Neural crest cell (in vitro differentiated cells): ENCODE results near the gene ERF. TPM values are rescaled to one million over a fixed set of nuclear protein-coding genes. Genes with fewer than 3 reads are reported as not detected.
A peak's percentile ranks its signal among the peaks of the same experiment; 100 is the strongest.

Experiments used
- DNase-seq: peaks from one replicate; pipeline ENCODE4 v3.0.0; 2021; ENCODE audit warnings: low read depth, mixed read lengths, low spot score
- H3K27ac Mint-ChIP-seq: one replicate; pipeline ENCODE4 v1.8.0; 2021; ENCODE audit warnings: mild to moderate bottlenecking, mixed read lengths; ENCODE audit not compliant: unreplicated experiment
- H3K27me3 Mint-ChIP-seq: 2 replicates; pipeline ENCODE4 v1.8.0; 2021; ENCODE audit warnings: low read depth, mild to moderate bottlenecking, mixed read lengths
- H3K36me3 Mint-ChIP-seq: 2 replicates; pipeline ENCODE4 v1.8.0; 2021; ENCODE audit warnings: low read depth, mild to moderate bottlenecking, mixed read lengths
- H3K4me1 Mint-ChIP-seq: 2 replicates; pipeline ENCODE4 v1.8.0; 2021; ENCODE audit warnings: mixed read lengths
- H3K4me3 Mint-ChIP-seq: one replicate; pipeline ENCODE4 v1.8.0; 2021; ENCODE audit warnings: mild to moderate bottlenecking, mixed read lengths
- H3K9me3 Mint-ChIP-seq: 2 replicates; pipeline ENCODE4 v1.8.0; 2021; ENCODE audit warnings: mixed read lengths
- total RNA-seq: library from RNA; stranded (reverse); gene quantifications from 2 replicates; pipeline ENCODE4 v1.2.1, GENCODE V29; 2021
- TF ChIP-seq, protein P1 (sequence below): fragments of 200-600 bp; sonication (generic); conservative IDR thresholded peaks from 2 replicates; pipeline ENCODE4 v1.5.0; 2021; ENCODE audit warnings: antibody characterized with exemption, mild to moderate bottlenecking

Gene ERF
- total RNA-seq, 1 donor from 2014 or later, result 102 TPM

DNA sequence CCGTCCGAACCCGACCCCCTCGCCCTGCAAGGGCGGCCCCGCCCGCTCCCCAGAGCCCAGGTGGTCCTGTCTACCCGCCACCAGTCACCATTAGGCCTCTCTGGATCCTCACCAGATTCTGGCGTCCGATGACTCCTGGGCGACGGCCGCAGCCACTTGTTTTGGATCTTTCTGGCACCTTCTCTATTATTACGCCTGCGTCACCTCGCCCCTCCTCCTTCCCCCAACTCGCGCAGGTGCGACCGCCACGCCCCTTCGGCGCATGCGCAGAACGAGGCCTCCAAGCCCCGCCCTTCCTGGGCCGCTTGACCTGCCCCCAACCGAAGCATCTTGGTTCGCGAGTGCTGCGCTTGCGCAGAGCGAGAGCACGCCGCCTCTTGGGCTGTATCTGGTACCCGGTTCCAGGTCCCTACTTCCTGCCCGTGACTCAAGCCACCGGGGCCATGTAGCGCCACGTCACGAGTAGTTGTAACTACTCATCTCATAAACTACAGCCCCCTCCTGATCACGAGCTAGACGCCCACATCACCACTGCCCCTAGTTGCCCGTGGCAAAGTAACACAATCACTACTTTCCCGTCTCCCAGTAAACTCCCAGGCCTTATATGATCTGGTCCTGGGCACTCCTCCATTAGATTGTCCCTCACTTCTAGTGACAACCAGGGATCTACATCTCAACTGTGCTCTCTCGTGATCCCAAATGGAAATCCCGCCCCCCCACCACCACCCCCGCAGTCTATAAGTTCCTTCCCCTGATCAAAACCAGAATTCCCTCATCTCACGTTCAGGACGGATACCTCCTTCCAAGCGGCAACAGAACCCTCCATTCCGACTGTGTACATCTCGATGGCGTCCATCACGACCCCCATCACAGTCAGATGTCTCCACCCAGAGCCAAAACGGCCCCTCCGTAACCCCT lies 37.1 kb downstream of the ERF start, which contains the start of gene DEDD2:
Gene DEDD2 (minus strand): TSS at position 158 of the 918 bp plus-strand sequence. CDS start 670 bp downstream, outside the sequence.
- Mint-ChIP-seq H3K27ac (peak within 1 kb of the TSS; percentile 98), H3K27me3 (no peaks in the 10 kb centered on the region), H3K4me3 (peak within 1 kb of the TSS; percentile 94), H3K9me3 (no peaks in the 10 kb centered on the region), H3K4me1 (peaks cover 45% of the 10 kb centered on the region), H3K36me3 (no peaks in the 10 kb centered on the region)
- peak; percentile 98 for DNase-seq
- TF ChIP-seq, protein P1, sequence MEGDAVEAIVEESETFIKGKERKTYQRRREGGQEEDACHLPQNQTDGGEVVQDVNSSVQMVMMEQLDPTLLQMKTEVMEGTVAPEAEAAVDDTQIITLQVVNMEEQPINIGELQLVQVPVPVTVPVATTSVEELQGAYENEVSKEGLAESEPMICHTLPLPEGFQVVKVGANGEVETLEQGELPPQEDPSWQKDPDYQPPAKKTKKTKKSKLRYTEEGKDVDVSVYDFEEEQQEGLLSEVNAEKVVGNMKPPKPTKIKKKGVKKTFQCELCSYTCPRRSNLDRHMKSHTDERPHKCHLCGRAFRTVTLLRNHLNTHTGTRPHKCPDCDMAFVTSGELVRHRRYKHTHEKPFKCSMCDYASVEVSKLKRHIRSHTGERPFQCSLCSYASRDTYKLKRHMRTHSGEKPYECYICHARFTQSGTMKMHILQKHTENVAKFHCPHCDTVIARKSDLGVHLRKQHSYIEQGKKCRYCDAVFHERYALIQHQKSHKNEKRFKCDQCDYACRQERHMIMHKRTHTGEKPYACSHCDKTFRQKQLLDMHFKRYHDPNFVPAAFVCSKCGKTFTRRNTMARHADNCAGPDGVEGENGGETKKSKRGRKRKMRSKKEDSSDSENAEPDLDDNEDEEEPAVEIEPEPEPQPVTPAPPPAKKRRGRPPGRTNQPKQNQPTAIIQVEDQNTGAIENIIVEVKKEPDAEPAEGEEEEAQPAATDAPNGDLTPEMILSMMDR, result no peak

DNA sequence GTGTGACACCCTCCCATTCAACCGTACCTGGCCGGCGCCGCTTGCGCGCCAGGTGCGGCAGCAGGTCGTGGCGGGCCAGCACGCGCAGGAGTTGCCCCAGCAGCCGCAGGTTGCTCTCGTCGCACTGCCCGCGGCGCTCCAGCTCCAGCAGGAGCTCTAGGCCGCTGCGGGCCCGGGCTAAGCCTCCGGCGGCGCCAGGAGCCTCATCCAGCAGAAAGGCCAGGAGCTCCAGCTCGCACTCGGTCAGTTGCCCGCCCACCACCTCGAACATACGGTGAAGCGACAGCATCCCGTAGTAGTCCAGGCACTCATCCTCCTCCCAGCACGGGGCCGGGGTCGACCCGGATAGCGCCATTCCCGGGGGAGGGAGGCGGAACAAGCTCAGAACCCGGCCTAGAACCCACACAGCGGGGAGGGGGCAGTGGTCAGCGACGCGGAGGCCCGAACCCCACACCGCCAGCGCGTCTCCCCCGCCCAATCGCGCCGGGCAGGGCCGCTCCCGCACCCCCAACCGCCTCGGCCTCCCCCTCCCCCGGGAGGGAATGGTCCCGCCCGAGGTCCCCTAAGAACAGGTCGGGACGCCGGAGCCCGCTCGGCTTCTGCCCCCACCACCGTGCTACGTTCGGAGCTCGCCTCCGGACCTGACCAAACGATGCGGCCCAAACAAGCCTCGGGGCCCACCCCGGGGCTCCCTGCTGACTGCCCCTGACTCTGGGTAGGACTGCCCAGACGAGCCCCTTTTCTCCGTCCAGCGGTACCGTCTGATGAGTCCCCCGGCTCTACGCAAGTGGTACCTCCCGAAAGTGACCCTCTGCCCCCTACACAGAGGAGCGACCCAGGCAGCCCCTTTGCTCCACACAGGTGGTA lies 38.0 kb downstream of the ERF start:
- Mint-ChIP-seq H3K27me3 (no peaks in the 10 kb centered on the region), H3K4me1 (peaks cover 43% of the 10 kb centered on the region), H3K4me3 (peak overlapping the region; percentile 94), H3K36me3 (no peaks in the 10 kb centered on the region), H3K9me3 (no peaks in the 10 kb centered on the region), H3K27ac (peak overlapping the region; percentile 98)
- TF ChIP-seq, protein P1, result no peak
- peak; percentile 46 for DNase-seq

DNA sequence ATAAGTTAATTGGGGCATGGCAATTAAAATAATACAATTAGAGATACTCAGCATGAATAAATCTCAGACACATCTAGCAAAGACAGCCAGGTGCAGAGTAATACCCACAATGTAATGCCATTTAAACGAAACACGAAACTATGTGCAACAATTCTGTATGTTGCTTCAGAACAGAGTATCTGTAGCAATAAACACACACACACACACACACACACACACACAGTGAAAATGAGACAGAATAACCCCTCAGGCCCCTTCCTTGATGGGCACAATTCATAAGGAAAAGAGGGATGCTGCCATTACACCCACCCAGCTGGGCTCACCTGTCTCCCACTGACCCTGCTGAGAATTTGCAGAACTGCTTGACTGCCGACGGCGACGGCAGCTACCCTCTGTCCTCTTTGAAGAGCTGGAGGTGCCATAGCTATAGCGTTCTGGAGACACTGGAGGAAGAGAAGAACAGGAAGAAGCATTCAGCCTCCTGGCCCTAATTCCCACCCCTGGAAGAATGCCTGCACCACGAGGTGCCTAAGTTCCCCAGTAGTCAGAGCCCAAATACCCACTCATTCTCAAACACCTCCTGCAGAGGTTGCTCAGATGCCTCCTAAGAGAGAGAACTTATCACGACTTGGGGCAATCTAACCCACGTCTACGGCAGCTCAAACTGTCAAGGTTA lies 40.0 kb downstream of the ERF start:
- TF ChIP-seq, protein P1, result no peak
- peaks cover 31% of the 10 kb centered on the region for H3K4me1 Mint-ChIP-seq
- H3K27me3 Mint-ChIP-seq, result no peaks in the 10 kb centered on the region
- no peaks in the 10 kb centered on the region for H3K9me3 Mint-ChIP-seq
- H3K4me3 Mint-ChIP-seq, result peak overlapping the region; percentile 94
- no peak for DNase-seq
- H3K36me3 Mint-ChIP-seq, result peaks cover 2% of the 10 kb centered on the region
- no peak overlapping the region for H3K27ac Mint-ChIP-seq

DNA sequence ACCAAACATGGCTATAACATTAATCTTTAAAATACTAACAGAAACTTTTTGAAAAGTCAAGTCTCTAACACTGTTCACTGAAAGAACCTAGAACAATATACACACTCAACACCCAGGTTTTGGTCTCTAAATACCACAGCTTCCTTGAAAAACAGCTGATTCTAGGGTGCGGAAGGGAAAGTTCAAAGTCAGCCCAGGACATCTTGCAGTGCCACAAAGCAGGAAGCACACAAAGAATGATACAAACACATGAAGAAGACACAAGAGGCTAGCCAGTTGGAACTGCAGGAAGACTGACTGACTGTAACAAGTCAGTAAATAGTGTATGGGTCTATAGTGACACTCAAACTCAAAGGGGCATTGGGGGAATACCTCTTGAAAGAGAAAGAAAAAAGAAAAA lies 42.0 kb downstream of the ERF start:
- Mint-ChIP-seq H3K4me3 (no peak overlapping the region), H3K27ac (no peak overlapping the region), H3K36me3 (peaks cover 4% of the 10 kb centered on the region), H3K27me3 (no peaks in the 10 kb centered on the region), H3K4me1 (peaks cover 16% of the 10 kb centered on the region), H3K9me3 (no peaks in the 10 kb centered on the region)
- no peak for DNase-seq
- TF ChIP-seq, protein P1, result no peak

DNA sequence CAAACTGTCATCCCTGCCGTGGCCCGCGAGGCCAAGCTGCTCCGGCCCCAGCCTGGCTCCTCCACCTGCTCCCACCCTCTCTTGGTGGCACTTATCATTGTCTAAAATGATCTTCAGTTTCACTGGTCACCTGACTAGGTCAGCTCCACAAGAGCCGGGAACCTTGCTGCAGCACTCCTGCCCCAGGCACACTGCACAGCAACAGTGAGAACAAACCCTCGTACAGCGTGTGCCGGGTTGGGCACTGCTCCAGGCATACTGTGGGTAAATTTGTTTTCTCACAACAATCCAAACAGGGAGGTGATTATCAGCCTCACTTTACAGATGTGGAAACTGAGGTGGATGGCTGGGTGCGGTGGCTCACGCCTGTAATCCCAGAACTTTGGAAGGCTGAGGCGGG lies 46.3 kb downstream of the ERF start:
- Mint-ChIP-seq H3K9me3 (no peaks in the 10 kb centered on the region), H3K27ac (no peak overlapping the region), H3K36me3 (peaks cover 6% of the 10 kb centered on the region), H3K4me1 (no peaks in the 10 kb centered on the region), H3K4me3 (no peak overlapping the region), H3K27me3 (no peaks in the 10 kb centered on the region)
- no peak for DNase-seq
- TF ChIP-seq, protein P1, result no peak
